Hematopoietic multipotent progenitor cell treated with erythropoietin and hydrocortisone succinate and interleukin-3 and kit ligand, for 4 days (in vitro differentiated cells): ENCODE measurements around the gene RSRP1.
"Not testable (repeated sequence)": the region's sequence is repeated elsewhere in the genome, so short reads cannot be mapped to it uniquely, and the experiment has no call there.

Source experiments
- DNase-seq: peaks from one replicate; pipeline ENCODE4 v3.0.0-alpha.2; 2015

Gene RSRP1

GRCh38 chr1:25255706-25256577 lies 8.7 kb upstream of the RSRP1 start:
- DNase-seq: no peak

GRCh38 chr1:25253911-25254310 lies 6.7 kb upstream of the RSRP1 start:
- DNase-seq: no peak

GRCh38 chr1:25247829-25248754 lies 838 bp upstream of the RSRP1 start:
- DNase-seq: no peak

- DNase-seq: peak; percentile 38
Measured at GRCh38 chr1:25246600-25247023, 642 bp downstream of the RSRP1 start.

GRCh38 chr1:25245809-25246599 lies 1.2 kb downstream of the RSRP1 start:
- DNase-seq: peak; percentile 65

GRCh38 chr1:25245393-25245792 lies 1.9 kb downstream of the RSRP1 start:
- no peak for DNase-seq

- no peak for DNase-seq
Measured at GRCh38 chr1:25243907-25244306, 3.3 kb downstream of the RSRP1 start.

- DNase-seq: peak; percentile 98
Measured at GRCh38 chr1:25239681-25240541, 7.3 kb downstream of the RSRP1 start.

GRCh38 chr1:25238046-25238445 lies 9.2 kb downstream of the RSRP1 start:
- DNase-seq: no peak

- not testable (repeated sequence) for DNase-seq
Measured at GRCh38 chr1:25236261-25236660, 11.0 kb downstream of the RSRP1 start.

GRCh38 chr1:25235411-25235810 lies 11.8 kb downstream of the RSRP1 start:
- not testable (repeated sequence) for DNase-seq

- DNase-seq: peak; percentile 99
Measured at GRCh38 chr1:25232866-25233784, 14.1 kb downstream of the RSRP1 start.

- DNase-seq: peak; percentile 99
Measured at GRCh38 chr1:25232027-25232865, 15.0 kb downstream of the RSRP1 start, which contains the start of gene SYF2. TSS of gene SYF2 (minus strand) at chr1:25232502. CDS start at chr1:25232467, 35 bp downstream.

GRCh38 chr1:25223471-25223870 lies 23.8 kb downstream of the RSRP1 start:
- DNase-seq: no peak

GRCh38 chr1:25222606-25223005 lies 24.6 kb downstream of the RSRP1 start:
- DNase-seq: no peak

GRCh38 chr1:25220666-25221065 lies 26.6 kb downstream of the RSRP1 start:
- DNase-seq: no peak

- DNase-seq: no peak
Measured at GRCh38 chr1:25219661-25220251, 27.5 kb downstream of the RSRP1 start.

GRCh38 chr1:25217598-25218232 lies 29.5 kb downstream of the RSRP1 start:
- DNase-seq: no peak

GRCh38 chr1:25217015-25217414 lies 30.2 kb downstream of the RSRP1 start:
- peak; percentile 49 for DNase-seq
